CD14-positive monocyte (primary cell): ENCODE data around the gene WDFY3. TPM values are rescaled to one million over a fixed set of nuclear protein-coding genes. Genes with fewer than 3 reads are reported as not detected.

ENCODE experiments used
- DNase-seq, 3 donors: peaks; one replicate each; pipeline ENCODE4 v3.0.0-alpha.2; 2011 to 2022
- H2AFZ ChIP-seq: 2 replicates; pipeline ENCODE4 v1.6.0; 2012; ENCODE audit warnings: mild to moderate bottlenecking, low read depth, low read length, inconsistent platforms; ENCODE audit not compliant: insufficient read depth, poor library complexity, severe bottlenecking
- H3K27ac ChIP-seq, 2 donors: 1 replicate in 1 of 2; 2 replicates in 1 of 2; pipeline ENCODE4 v1.5.1; 2012 to 2013; ENCODE audit warnings: low read length in 2 of 2, control low read depth in 1 of 2, inconsistent platforms in 1 of 2, low read depth in 1 of 2, mild to moderate bottlenecking in 1 of 2
- H3K27me3 ChIP-seq, 2 donors: one replicate each; pipeline versions ENCODE4 v1.6.0 to v1.6.1; 2011 to 2013; ENCODE audit warnings: low read length in 2 of 2; ENCODE audit not compliant: control insufficient read depth in 2 of 2, insufficient read depth in 2 of 2
- H3K36me3 ChIP-seq, 2 donors: replicated peaks in 1 of 2; 1 replicate in 1 of 2; 2 replicates in 1 of 2; pipeline versions ENCODE4 v1.5.1 to v1.6.1; 2012 to 2013; ENCODE audit warnings: low read length in 2 of 2, control low read depth in 1 of 2, inconsistent platforms in 1 of 2, mild to moderate bottlenecking in 1 of 2; ENCODE audit not compliant: insufficient read depth in 2 of 2, control insufficient read depth in 1 of 2
- H3K4me1 ChIP-seq, 2 donors: 1 replicate in 1 of 2; 2 replicates in 1 of 2; pipeline versions ENCODE4 v1.5.1 to v1.6.1; 2012 to 2013; ENCODE audit warnings: low read length in 2 of 2, control low read depth in 1 of 2, inconsistent platforms in 1 of 2, mild to moderate bottlenecking in 1 of 2, moderate library complexity in 1 of 2; ENCODE audit not compliant: insufficient read depth in 2 of 2, control insufficient read depth in 1 of 2
- H3K4me2 ChIP-seq: replicated peaks from 2 replicates; pipeline ENCODE3; 2012; ENCODE audit warnings: low read length, moderate library complexity, mild to moderate bottlenecking; ENCODE audit not compliant: poor library complexity, severe bottlenecking; ENCODE audit errors: extremely low read depth
- H3K4me3 ChIP-seq, 3 experiments: fragments of 200-600 bp in 1 of 3; sonication (generic) in 1 of 3; replicated peaks in 1 of 3; 1 replicate in 2 of 3; 2 replicates in 1 of 3; pipeline ENCODE4 v1.5.1; 2011 to 2013; ENCODE audit warnings: low read length in 3 of 3, mild to moderate bottlenecking in 3 of 3, control low read depth in 2 of 3, low read depth in 2 of 3, inconsistent platforms in 1 of 3, moderate library complexity in 1 of 3
- H3K79me2 ChIP-seq: 2 replicates; pipeline ENCODE4 v1.6.0; 2012; ENCODE audit warnings: mild to moderate bottlenecking, control low read depth, inconsistent platforms, low read length, moderate library complexity; ENCODE audit not compliant: insufficient read depth
- H3K9ac ChIP-seq: 2 replicates; pipeline ENCODE4 v1.6.0; 2017; ENCODE audit warnings: low read length, mild to moderate bottlenecking; ENCODE audit not compliant: insufficient read depth, poor library complexity, severe bottlenecking
- H3K9me3 ChIP-seq, 2 donors: replicated peaks in 1 of 2; 1 replicate in 1 of 2; 2 replicates in 1 of 2; pipeline versions ENCODE4 v1.5.1 to v1.6.1; 2012 to 2013; ENCODE audit warnings: low read length in 2 of 2, control low read depth in 1 of 2; ENCODE audit not compliant: control insufficient read depth in 1 of 2, insufficient read depth in 1 of 2
- H4K20me1 ChIP-seq: 2 replicates; pipeline ENCODE4 v1.6.0; 2012; ENCODE audit warnings: mild to moderate bottlenecking, low read length, control low read depth, moderate library complexity; ENCODE audit not compliant: insufficient read depth
- H3K27ac Mint-ChIP-seq, 7 donors: one replicate each; pipeline ENCODE4 v1.8.0; 2020; ENCODE audit warnings: mild to moderate bottlenecking in 7 of 7, mixed read lengths in 7 of 7, moderate library complexity in 6 of 7, inconsistent platforms in 2 of 7
- H3K27me3 Mint-ChIP-seq, 3 donors: one replicate each; pipeline ENCODE4 v1.8.0; 2021 to 2022; ENCODE audit warnings: low read depth in 3 of 3, mild to moderate bottlenecking in 3 of 3, mixed read lengths in 3 of 3, moderate library complexity in 3 of 3, inconsistent platforms in 1 of 3
- H3K36me3 Mint-ChIP-seq, 2 donors: one replicate each; pipeline ENCODE4 v1.8.0; 2020; ENCODE audit warnings: mixed read lengths in 2 of 2, inconsistent platforms in 1 of 2, mild to moderate bottlenecking in 1 of 2
- H3K4me1 Mint-ChIP-seq: one replicate; pipeline ENCODE4 v1.8.0; 2020; ENCODE audit warnings: mild to moderate bottlenecking, mixed read lengths
- H3K4me3 Mint-ChIP-seq, 2 donors: one replicate each; pipeline ENCODE4 v1.8.0; 2020; ENCODE audit warnings: mild to moderate bottlenecking in 2 of 2, mixed read lengths in 2 of 2, moderate library complexity in 1 of 2
- H3K9me3 Mint-ChIP-seq, 7 donors: one replicate each; pipeline ENCODE4 v1.8.0; 2020 to 2022; ENCODE audit warnings: mixed read lengths in 7 of 7, mild to moderate bottlenecking in 6 of 7, moderate library complexity in 6 of 7, inconsistent platforms in 2 of 7
- CTCF ChIP-seq: fragments of 200-600 bp; IDR thresholded peaks from one replicate; pipeline ENCODE4 v1.8.0; 2022; ENCODE audit warnings: antibody characterized with exemption, mild to moderate bottlenecking
- WGBS: methylation state at CpG from one replicate; pipeline ENCODE4 v1.1.5; 2013; ENCODE audit warnings: missing lambda C conversion rate; ENCODE audit not compliant: insufficient coverage; 5-methylcytosine and 5-hydroxymethylcytosine counted together
- intact Hi-C, 2 donors: fragments of 100-400 bp; cut with micrococcal nuclease; formaldehyde crosslinking; loops; one replicate each; pipeline versions ENCODE4 v1.15.0 to v1.15.1; 2023
- polyA plus RNA-seq, 3 donors: library from polyadenylated mRNA; depleted of rRNA in 1 of 3; unstranded in 2 of 3; stranded (reverse) in 1 of 3; fragments of 300-500 nt in 2 of 3; fragments of >200 nt in 1 of 3; fragmentation: Illumina TruSeq in 2 of 3; gene quantifications; 1 replicate in 2 of 3; 2 replicates in 1 of 3; pipeline ENCODE4 v1.2.3, GENCODE V29; 2012 to 2021

Gene WDFY3
- polyA plus RNA-seq, 3 donors: 5.6 to 35.5 (median 5.9) TPM

DNA sequence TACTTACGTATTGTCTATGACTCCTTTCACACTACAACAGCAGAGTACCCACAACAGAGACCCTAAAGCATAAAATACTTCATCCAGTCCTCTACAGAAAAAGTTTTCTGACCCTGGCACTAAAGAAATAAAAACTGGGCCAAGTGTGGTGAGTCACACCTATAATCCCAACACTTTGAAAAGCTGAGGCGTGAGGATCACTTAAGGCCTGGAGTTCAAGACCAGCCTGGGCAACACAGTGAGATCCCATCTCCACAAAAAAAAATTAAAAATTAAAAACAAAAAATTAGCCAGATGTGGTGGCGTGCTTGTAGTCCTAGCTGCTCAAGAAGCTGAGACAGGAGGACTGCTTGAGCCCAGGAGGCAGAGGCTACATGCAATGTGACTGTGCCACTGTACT is 66.9 kb downstream of the WDFY3 start:
- H3K27ac Mint-ChIP-seq: no peak overlapping the region
- H3K36me3 ChIP-seq: peaks cover 13 to 57% of the 10 kb centered on the region in 2 donors
- H3K9me3 ChIP-seq: no peaks in the 10 kb centered on the region
- H3K27me3 Mint-ChIP-seq: peaks cover 0 to 2% (median 0%) of the 10 kb centered on the region in 3 donors
- H3K4me2 ChIP-seq: no peak overlapping the region
- H3K27me3 ChIP-seq: no peaks in the 10 kb centered on the region
- no peak overlapping the region for H3K4me3 Mint-ChIP-seq
- H3K9ac ChIP-seq: no peak overlapping the region
- H3K4me1 ChIP-seq: no peaks in the 10 kb centered on the region
- intact Hi-C loops: no loop called here
- H3K79me2 ChIP-seq: peaks cover 57% of the 10 kb centered on the region
- H3K4me1 Mint-ChIP-seq: peaks cover 2% of the 10 kb centered on the region
- DNase-seq: no peak
- H3K27ac ChIP-seq: no peak overlapping the region
- peaks cover 36 to 51% of the 10 kb centered on the region in 2 donors for H3K36me3 Mint-ChIP-seq
- H3K4me3 ChIP-seq: no peak overlapping the region
- no peak for TF ChIP-seq CTCF
- 100% methylated on average over 1 of the region's 3 CpGs for whole genome bisulfite sequencing
- H4K20me1 ChIP-seq: peaks cover 93% of the 10 kb centered on the region
- peaks cover 0 to under 1% (median 0%) of the 10 kb centered on the region in 7 donors for H3K9me3 Mint-ChIP-seq
- H2AFZ ChIP-seq: no peak overlapping the region

DNA sequence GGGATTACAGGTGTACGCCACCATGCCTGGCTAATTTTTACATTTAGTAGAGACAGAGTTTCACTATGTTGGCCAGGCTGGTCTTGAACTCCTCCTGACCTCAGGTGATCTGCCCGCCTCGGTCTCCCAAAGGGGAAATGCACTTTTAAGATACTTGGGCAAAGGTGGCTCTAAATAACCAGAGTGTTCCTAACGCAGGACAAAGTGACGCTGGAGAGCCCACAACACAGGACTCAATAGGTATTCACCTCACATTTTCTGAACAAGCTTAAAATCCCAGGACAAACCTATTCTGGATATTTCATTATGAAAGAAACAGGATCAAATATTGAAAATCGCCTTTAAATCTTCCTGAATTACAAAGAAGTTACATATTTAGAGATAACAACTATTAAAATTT is 69.0 kb downstream of the WDFY3 start:
- WGBS: 100% methylated on average over 1 of the region's 6 CpGs
- H3K9me3 ChIP-seq: no peaks in the 10 kb centered on the region
- H3K9ac ChIP-seq: no peak overlapping the region
- Mint-ChIP-seq H3K36me3 (peaks cover 43 to 61% of the 10 kb centered on the region in 2 donors), H3K27me3 (peaks cover 0 to 2% (median 0%) of the 10 kb centered on the region in 3 donors), H3K9me3 (no peaks in the 10 kb centered on the region), H3K4me1 (no peaks in the 10 kb centered on the region), H3K4me3 (no peak overlapping the region), H3K27ac (peak overlapping the region in 1 of 7 donors; percentile 42)
- H2AFZ ChIP-seq: no peak overlapping the region
- H3K4me3 ChIP-seq: no peak overlapping the region
- TF ChIP-seq CTCF: no peak
- H3K27ac ChIP-seq: no peak overlapping the region
- H3K4me1 ChIP-seq: no peaks in the 10 kb centered on the region
- H3K4me2 ChIP-seq: no peak overlapping the region
- intact Hi-C loops: no loop called here
- H3K36me3 ChIP-seq: peaks cover 24 to 64% of the 10 kb centered on the region in 2 donors
- H4K20me1 ChIP-seq: peaks cover 86% of the 10 kb centered on the region
- H3K27me3 ChIP-seq: no peaks in the 10 kb centered on the region
- H3K79me2 ChIP-seq: peaks cover 48% of the 10 kb centered on the region
- DNase-seq: no peak
